Liver (tissue), 9 donors: ENCODE measurements around the gene IL1RAPL2. TPM values are rescaled to one million over a fixed set of nuclear protein-coding genes. Genes with fewer than 3 reads are reported as not detected.

Experiments used
- DNase-seq: peaks from one replicate; pipeline ENCODE4 v3.0.0-alpha.2; 2017; ENCODE audit warnings: low spot score
- H3K27ac ChIP-seq, 2 donors: one replicate each; pipeline ENCODE4 v1.7.0; 2013; ENCODE audit warnings: inconsistent platforms in 2 of 2, low read length in 2 of 2, control low read depth in 1 of 2, low read depth in 1 of 2, mild to moderate bottlenecking in 1 of 2
- H3K27me3 ChIP-seq, 4 donors: one replicate each; pipeline versions ENCODE4 v1.6.1 to v1.7.0; 2013; ENCODE audit warnings: low read length in 3 of 4, inconsistent platforms in 1 of 4, mild to moderate bottlenecking in 1 of 4, moderate library complexity in 1 of 4; ENCODE audit not compliant: control insufficient read depth in 4 of 4, insufficient read depth in 4 of 4
- H3K36me3 ChIP-seq, 4 donors: one replicate each; pipeline versions ENCODE4 v1.6.1 to v1.7.0; 2013; ENCODE audit warnings: low read length in 3 of 4, mild to moderate bottlenecking in 3 of 4, low read depth in 1 of 4, moderate library complexity in 1 of 4; ENCODE audit not compliant: control insufficient read depth in 4 of 4, insufficient read depth in 3 of 4
- H3K4me1 ChIP-seq, 4 donors: one replicate each; pipeline versions ENCODE4 v1.6.1 to v1.7.0; 2013; ENCODE audit warnings: low read length in 3 of 4, mild to moderate bottlenecking in 3 of 4, moderate library complexity in 1 of 4; ENCODE audit not compliant: control insufficient read depth in 4 of 4, insufficient read depth in 4 of 4
- H3K4me3 ChIP-seq, 3 donors: one replicate each; pipeline versions ENCODE4 v1.6.1 to v1.7.0; 2013; ENCODE audit warnings: low read length in 3 of 3, control low read depth in 1 of 3, low read depth in 1 of 3, mild to moderate bottlenecking in 1 of 3
- H3K9ac ChIP-seq, 2 donors: one replicate each; pipeline ENCODE4 v1.7.0; 2013; ENCODE audit warnings: low read length in 2 of 2, mild to moderate bottlenecking in 2 of 2, moderate library complexity in 2 of 2, control low read depth in 1 of 2, low read depth in 1 of 2
- H3K9me3 ChIP-seq, 4 donors: one replicate each; pipeline versions ENCODE4 v1.6.1 to v1.7.0; 2013; ENCODE audit warnings: low read length in 3 of 4; ENCODE audit not compliant: control insufficient read depth in 4 of 4
- ATF3 ChIP-seq: IDR thresholded peaks from 2 replicates; pipeline ENCODE4 v1.6.1; 2016; ENCODE audit warnings: antibody characterized with exemption
- CTCF ChIP-seq: fragments of 150-350 bp; IDR thresholded peaks from 2 replicates; pipeline ENCODE4 v1.5.1; 2017; ENCODE audit warnings: improper control_type of control experiment, low read depth, low read length; ENCODE audit not compliant: missing input control
- EGR1 ChIP-seq, 2 donors: IDR thresholded peaks; 2 replicates each; pipeline ENCODE4 v1.6.1; 2016 to 2018; ENCODE audit warnings: antibody characterized with exemption in 2 of 2, low read depth in 2 of 2
- FOXA1 ChIP-seq: IDR thresholded peaks from 2 replicates; pipeline ENCODE4 v1.6.1; 2016; ENCODE audit warnings: antibody characterized with exemption
- FOXA2 ChIP-seq: IDR thresholded peaks from 2 replicates; pipeline ENCODE4 v1.6.1; 2016; ENCODE audit warnings: antibody characterized with exemption
- GABPA ChIP-seq, 2 donors: IDR thresholded peaks in 1 of 2; conservative IDR thresholded peaks in 1 of 2; 2 replicates each; pipeline ENCODE4 v1.6.1; 2016; ENCODE audit warnings: antibody characterized with exemption in 2 of 2, mild to moderate bottlenecking in 1 of 2, moderate library complexity in 1 of 2
- HNF4A ChIP-seq, 2 donors: conservative IDR thresholded peaks; 2 replicates each; pipeline ENCODE4 v1.6.1; 2016; ENCODE audit warnings: antibody characterized with exemption in 2 of 2, mild to moderate bottlenecking in 2 of 2
- HNF4G ChIP-seq: IDR thresholded peaks from 2 replicates; pipeline ENCODE4 v1.6.1; 2016; ENCODE audit warnings: antibody characterized with exemption
- JUND ChIP-seq, 2 donors: IDR thresholded peaks; 2 replicates each; pipeline ENCODE4 v1.6.1; 2016; ENCODE audit warnings: antibody characterized with exemption in 2 of 2
- NR2F2 ChIP-seq: IDR thresholded peaks from 2 replicates; pipeline ENCODE4 v1.6.1; 2016; ENCODE audit warnings: antibody characterized with exemption
- RAD21 ChIP-seq, 2 donors: IDR thresholded peaks; 2 replicates each; pipeline ENCODE4 v1.6.1; 2016; ENCODE audit warnings: antibody characterized with exemption in 2 of 2, mild to moderate bottlenecking in 2 of 2
- RXRA ChIP-seq, 2 donors: IDR thresholded peaks; 2 replicates each; pipeline ENCODE4 v1.6.1; 2017 to 2018; ENCODE audit warnings: antibody characterized with exemption in 2 of 2, mild to moderate bottlenecking in 1 of 2
- SP1 ChIP-seq: IDR thresholded peaks from 2 replicates; pipeline ENCODE4 v1.6.1; 2018; ENCODE audit warnings: antibody characterized with exemption, mild to moderate bottlenecking
- TAF1 ChIP-seq: conservative IDR thresholded peaks from 2 replicates; pipeline ENCODE4 v1.6.1; 2016; ENCODE audit warnings: antibody characterized with exemption, mild to moderate bottlenecking
- YY1 ChIP-seq: IDR thresholded peaks from 2 replicates; pipeline ENCODE4 v1.6.1; 2016; ENCODE audit warnings: antibody characterized with exemption, mild to moderate bottlenecking
- WGBS: extraction: QIAGEN DNeasy Blood & Tissue Kit; methylation state at CpG from one replicate; pipeline ENCODE4 v1.1.7; 2013; 5-methylcytosine and 5-hydroxymethylcytosine counted together
- polyA plus RNA-seq, 2 donors: library from polyadenylated mRNA; stranded (reverse) in 1 of 2; unstranded in 1 of 2; fragments of 200-250 nt in 1 of 2; fragments of >200 nt in 1 of 2; fragmentation: Nextera tagmentation in 1 of 2; extraction: Ambion mirVana in 1 of 2; gene quantifications; one replicate each; pipeline versions ENCODE4 v1.2.1 to v1.2.3, GENCODE V29; 2013 to 2015
- total RNA-seq, 2 donors: library from RNA; depleted of rRNA; stranded (reverse); fragments of >200 nt; gene quantifications; one replicate each; pipeline ENCODE4 v1.2.3, GENCODE V29; 2014
- TF ChIP-seq, protein P1 (sequence below): IDR thresholded peaks from 2 replicates; pipeline ENCODE4 v1.6.1; 2016; ENCODE audit warnings: antibody characterized with exemption, mild to moderate bottlenecking
- TF ChIP-seq, protein P2 (sequence below): IDR thresholded peaks from 2 replicates; pipeline ENCODE4 v1.6.1; 2016; ENCODE audit warnings: antibody characterized with exemption
- donor health status: healthy.
- donor health status: healthy.
- donor health status: healthy.
- donor health status: healthy.
- donor health status: healthy.

Gene IL1RAPL2
- total and polyA plus RNA-seq, 4 donors: 0.20 to 1.6 (median 0.91) TPM

- no peak for DNase-seq
- TF ChIP-seq HNF4A (conservative IDR thresholded peaks at IDR 0.05) (no peak), GABPA (IDR thresholded peaks at IDR 0.05 in 1 of 2, conservative IDR thresholded peaks at IDR 0.05 in 1 of 2) (no peak), FOXA1 (no peak), TAF1 (no peak), CTCF (no peak), HNF4G (no peak), RAD21 (IDR thresholded peaks at IDR 0.05) (no peak), SP1 (no peak), RXRA (IDR thresholded peaks at IDR 0.05) (no peak), ATF3 (no peak), FOXA2 (no peak), YY1 (no peak), EGR1 (IDR thresholded peaks at IDR 0.05; ENCODE audit: low read depth in 2 of 2) (no peak), JUND (IDR thresholded peaks at IDR 0.05) (no peak)
- TF ChIP-seq, protein P1, sequence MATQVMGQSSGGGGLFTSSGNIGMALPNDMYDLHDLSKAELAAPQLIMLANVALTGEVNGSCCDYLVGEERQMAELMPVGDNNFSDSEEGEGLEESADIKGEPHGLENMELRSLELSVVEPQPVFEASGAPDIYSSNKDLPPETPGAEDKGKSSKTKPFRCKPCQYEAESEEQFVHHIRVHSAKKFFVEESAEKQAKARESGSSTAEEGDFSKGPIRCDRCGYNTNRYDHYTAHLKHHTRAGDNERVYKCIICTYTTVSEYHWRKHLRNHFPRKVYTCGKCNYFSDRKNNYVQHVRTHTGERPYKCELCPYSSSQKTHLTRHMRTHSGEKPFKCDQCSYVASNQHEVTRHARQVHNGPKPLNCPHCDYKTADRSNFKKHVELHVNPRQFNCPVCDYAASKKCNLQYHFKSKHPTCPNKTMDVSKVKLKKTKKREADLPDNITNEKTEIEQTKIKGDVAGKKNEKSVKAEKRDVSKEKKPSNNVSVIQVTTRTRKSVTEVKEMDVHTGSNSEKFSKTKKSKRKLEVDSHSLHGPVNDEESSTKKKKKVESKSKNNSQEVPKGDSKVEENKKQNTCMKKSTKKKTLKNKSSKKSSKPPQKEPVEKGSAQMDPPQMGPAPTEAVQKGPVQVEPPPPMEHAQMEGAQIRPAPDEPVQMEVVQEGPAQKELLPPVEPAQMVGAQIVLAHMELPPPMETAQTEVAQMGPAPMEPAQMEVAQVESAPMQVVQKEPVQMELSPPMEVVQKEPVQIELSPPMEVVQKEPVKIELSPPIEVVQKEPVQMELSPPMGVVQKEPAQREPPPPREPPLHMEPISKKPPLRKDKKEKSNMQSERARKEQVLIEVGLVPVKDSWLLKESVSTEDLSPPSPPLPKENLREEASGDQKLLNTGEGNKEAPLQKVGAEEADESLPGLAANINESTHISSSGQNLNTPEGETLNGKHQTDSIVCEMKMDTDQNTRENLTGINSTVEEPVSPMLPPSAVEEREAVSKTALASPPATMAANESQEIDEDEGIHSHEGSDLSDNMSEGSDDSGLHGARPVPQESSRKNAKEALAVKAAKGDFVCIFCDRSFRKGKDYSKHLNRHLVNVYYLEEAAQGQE: no peak
- TF ChIP-seq, protein P2, sequence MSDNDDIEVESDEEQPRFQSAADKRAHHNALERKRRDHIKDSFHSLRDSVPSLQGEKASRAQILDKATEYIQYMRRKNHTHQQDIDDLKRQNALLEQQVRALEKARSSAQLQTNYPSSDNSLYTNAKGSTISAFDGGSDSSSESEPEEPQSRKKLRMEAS: no peak
- H3K4me1 ChIP-seq: no peaks in the 10 kb centered on the region
- no peak overlapping the region for H3K9ac ChIP-seq
- no peaks in the 10 kb centered on the region for H3K36me3 ChIP-seq
- WGBS: 83% methylated on average over 1 of the region's 1 CpG
- H3K9me3 ChIP-seq: no peaks in the 10 kb centered on the region
- H3K4me3 ChIP-seq: no peak overlapping the region
- H3K27ac ChIP-seq: no peak overlapping the region
- no peaks in the 10 kb centered on the region for H3K27me3 ChIP-seq
These were observed 1129.5 kb downstream of the IL1RAPL2 start for GRCh38 chrX:105695451-105695850.

GRCh38 chrX:105696870-105697269 is 1130.9 kb downstream of the IL1RAPL2 start:
- Histone ChIP-seq H3K4me3 (no peak overlapping the region), H3K36me3 (no peaks in the 10 kb centered on the region), H3K27ac (no peak overlapping the region), H3K4me1 (no peaks in the 10 kb centered on the region), H3K9ac (no peak overlapping the region), H3K9me3 (no peaks in the 10 kb centered on the region), H3K27me3 (no peaks in the 10 kb centered on the region)
- no peak for DNase-seq
- TF ChIP-seq FOXA2 (no peak), NR2F2 (no peak), JUND (IDR thresholded peaks at IDR 0.05) (no peak)
- TF ChIP-seq, protein P2: no peak
- WGBS: 82% methylated on average over 2 of the region's 2 CpGs
